Epithelial cell of prostate (primary cell): ENCODE measurements around the gene LGI4.

Experiments
- DNase-seq: peaks from one replicate; pipeline ENCODE4 v3.0.0-alpha.2; 2011; ENCODE audit warnings: low read depth, low spot score
- H3K27ac ChIP-seq: fragments of 450-650 bp; 2 replicates; pipeline ENCODE4 v1.5.1; 2017; ENCODE audit warnings: mild to moderate bottlenecking

LGI4 gene

DNA sequence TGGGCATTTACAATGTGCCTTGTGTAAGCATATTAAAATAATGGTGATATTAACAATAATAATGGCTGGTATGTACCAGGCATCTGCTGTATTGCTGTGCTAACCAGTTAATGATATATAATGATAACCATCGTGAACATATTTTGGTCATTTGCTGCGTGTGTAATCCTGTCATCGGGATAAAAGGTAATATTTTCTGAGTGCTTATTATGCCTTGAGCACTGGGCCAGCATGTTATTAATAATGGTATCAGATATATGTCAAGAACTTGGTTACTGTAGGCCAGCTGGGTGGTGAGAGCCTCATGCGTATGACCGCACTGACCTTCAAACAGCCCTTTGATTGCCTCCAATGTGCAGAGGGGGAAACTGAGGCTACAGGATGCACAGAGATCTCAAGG lies 41.4 kb downstream of the LGI4 start:
- no peak for DNase-seq
- no peak overlapping the region for H3K27ac ChIP-seq

DNA sequence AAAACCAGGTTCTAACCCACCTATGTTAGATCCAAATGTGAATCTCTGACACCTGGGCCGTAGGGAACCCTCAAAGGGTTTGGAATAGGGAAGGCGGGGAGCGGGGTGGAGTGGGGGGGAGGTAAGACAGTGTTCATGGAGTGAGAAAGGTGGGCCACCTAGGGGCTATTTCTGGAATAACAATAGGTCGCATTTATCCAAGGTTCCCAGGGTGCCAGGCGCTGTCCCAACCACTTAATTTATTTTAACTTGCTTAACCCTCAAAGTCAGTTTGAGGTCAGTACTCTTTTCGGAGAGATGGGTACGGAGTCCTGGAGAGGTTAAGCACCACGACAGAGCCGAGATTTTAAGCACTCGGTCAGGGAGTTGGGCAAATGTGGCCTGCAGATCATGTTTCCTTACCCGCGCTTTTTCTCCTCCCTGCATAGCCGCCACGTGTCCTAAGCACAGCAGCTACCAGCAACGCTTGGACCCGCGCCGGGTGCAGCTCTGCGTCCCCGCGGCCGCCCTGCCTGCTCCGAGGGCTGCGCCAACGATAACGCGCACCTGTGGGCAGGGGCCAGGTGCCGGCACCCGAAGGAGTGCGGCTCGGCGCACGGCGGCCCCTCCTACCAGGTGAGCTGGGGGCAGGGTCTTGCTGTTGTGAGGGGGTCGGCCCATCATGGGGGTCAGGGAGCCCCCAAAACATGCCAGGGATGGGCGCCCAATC lies 44.2 kb downstream of the LGI4 start:
- no peak for DNase-seq
- no peak overlapping the region for H3K27ac ChIP-seq

DNA sequence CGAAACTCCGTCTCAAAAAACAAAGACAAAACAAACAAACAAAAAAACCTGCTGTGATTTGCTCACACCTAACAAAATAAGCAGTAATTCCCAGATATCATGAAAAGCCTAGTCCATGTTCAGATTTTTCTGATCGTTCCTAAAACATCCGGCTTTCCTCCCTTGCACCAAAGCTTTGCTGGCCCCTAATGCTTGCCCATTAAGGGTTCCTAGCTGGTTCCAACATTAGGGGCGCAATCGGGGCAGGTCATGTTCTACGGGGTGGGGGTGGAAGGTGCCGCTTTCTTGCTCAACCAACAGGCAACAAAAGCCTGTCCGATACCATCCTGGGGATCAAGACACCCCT lies 44.7 kb downstream of the LGI4 start:
- no peak for DNase-seq
- no peak overlapping the region for H3K27ac ChIP-seq

DNA sequence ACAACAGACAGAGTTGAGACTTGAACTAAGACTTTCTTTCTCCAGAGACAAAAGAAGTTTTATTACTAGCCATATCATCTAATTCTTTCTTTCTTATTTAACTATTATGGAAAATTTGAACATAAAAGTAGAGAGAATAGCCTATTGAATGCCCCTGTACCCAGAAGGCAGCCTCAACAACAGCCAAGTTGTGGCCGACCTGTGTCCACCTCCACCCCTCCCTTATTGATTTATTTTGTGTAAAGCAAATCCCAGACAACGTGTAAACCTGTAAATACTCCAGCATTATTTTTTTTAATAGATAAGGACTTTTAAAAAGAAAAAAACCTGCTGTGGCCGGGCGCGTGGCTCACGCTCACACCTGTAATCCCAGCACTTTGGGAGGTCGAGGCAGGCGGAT lies 45.3 kb downstream of the LGI4 start:
- no peak for DNase-seq

DNA sequence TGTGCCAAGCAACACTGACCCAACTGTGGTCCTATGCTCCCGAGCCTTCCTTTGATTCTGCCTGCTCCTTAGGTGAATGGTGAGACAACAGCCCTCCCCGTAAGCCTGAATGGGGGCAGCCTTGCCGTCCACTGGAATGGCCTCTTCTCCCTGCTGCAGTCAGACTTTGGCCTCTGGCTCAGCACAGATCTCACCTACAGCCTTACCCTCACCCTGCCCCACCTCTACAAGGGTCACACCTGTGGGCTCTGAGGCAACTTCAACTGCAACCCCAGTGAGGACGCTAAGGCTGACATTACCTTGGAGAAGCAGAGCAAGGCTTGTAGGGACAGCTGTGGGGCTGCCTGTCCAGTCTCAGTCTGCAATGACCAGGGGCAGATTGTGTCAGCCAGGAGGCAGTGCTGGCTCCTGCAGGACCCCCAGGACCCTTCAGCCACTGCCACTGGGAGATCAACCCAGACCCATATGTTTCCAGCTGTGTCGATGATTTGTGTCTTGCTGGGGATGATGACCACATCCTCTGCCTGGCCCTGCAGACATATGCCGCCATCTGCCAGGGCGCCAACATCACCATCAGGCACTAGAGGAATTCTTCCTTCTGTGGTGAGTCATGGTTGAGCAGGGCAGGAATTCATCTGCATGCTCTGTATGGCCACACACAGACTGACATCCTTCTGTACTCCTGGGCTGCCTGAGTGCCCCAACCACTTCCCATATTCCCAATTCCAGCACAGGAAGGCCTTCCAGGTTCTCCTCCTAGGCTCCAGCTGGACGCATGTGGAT lies 46.5 kb downstream of the LGI4 start:
- peak; percentile 57 for DNase-seq

More for the DNA sequence above, 45.3 kb downstream of the LGI4 start:
- H3K27ac ChIP-seq: no peak overlapping the region

DNA sequence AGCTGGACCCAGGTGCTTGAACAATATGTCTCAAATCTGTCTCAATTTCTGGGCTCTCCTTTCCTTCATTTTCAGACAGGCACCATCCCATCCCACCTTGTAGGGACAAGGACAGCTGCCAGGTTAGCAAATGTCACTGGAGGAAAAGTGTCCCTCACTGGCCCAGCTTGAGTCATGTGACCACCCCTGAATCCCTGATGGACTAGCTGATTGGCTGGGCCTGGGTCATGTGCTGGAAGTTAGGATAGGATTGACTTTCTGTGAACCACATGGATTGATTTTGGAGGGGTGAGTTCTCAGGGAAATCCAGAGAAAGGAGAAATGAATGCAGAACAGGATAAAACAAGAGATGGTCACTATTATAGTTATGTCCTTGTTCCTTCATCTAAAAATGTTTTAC lies 47.5 kb downstream of the LGI4 start:
- DNase-seq: no peak
- H3K27ac ChIP-seq: no peak overlapping the region

More for the DNA sequence above, 46.5 kb downstream of the LGI4 start:
- no peak overlapping the region for H3K27ac ChIP-seq

DNA sequence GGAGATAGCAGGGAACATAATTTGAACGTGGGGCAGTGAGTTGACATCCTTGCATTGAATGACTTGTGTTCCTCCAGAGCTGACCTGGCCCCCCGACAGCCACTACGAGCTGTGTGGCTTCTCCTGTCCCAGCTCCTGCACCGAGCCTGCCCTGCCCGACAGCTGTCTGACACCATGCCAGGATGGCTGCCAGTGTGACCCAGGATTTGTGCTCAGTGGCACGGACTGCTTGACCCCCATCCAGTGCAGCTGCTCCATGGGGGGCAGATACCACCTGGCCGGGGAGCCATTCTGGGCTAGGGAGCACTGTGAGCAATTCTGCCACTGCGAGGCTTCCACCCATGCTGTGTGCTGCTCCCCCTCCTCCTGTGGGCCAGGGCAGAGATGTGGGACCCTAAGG lies 48.4 kb downstream of the LGI4 start:
- DNase-seq: no peak

DNA sequence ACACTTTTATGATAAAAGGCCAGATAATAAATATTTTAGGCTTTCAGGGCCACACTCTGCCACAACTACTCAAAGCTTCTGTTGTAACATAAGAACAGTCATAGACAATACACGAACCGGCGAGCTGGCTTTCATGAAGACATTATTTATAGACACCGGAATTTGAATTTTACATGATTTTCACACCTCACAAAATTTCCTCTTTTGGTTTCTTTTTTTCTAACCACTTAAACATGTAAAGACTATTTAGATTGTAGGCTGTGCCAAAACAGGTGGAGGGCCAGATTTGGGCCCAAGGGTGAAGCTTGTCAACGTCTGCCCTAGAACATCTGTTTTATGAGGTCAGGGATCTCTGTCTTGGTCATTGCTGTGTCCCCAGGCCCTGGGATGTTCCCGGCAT lies 48.9 kb downstream of the LGI4 start:
- H3K27ac ChIP-seq: no peak overlapping the region
- no peak for DNase-seq

More for the DNA sequence above, 48.4 kb downstream of the LGI4 start:
- H3K27ac ChIP-seq: no peak overlapping the region

DNA sequence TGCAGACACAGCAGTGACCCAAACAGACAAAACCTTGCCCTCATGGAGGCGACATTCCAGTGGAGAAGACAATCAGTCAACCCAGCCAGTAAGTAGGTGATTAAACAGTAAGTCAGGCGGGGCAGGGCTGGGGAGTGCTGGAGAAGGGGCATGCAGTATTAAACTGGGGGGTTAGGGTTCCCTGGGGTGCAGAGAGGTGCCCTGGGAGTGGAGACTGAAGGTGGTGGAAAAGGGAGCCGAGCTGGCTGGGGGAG lies 50.4 kb downstream of the LGI4 start:
- no peak overlapping the region for H3K27ac ChIP-seq
- DNase-seq: no peak

DNA sequence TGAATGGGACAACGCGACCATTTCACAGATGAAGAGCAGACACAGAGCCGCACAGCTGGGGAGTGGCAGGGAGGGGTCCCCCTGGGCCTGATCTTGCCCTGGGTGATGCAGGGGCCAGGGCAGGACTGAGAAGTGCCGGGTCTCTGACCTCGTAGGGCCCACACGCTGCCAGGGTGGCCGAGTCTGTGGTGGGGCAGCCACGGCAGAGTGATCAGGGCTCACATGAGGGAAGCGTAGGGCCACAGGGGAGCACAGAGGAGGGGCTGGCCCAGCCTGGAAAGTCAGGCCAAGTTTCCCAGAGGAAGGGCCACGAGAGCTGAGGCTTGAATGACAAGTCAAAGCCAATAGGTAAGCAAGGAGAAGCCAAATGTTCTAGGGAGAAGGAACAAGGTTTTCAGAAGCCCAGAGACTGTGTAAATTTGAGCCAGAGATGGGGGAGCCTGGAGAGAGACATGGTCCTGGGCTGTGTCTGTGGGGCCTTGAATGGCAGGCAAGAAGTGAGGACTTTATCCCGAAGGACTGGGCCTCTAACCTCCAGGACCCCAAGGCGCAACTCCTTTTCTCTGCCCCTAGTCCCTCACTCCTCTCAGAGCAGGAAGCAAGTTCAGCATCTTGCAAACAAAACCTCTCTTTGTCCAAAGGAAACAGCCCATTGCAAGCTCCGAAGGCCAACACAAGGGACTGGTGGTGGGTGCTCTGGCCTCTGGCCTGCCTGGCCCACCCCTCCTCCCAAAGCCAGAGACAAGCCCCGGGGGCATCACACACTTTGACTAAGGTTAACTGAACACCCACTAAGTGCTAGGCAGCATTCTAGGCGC lies 51.0 kb downstream of the LGI4 start:
- H3K27ac ChIP-seq: no peak overlapping the region
- no peak for DNase-seq

DNA sequence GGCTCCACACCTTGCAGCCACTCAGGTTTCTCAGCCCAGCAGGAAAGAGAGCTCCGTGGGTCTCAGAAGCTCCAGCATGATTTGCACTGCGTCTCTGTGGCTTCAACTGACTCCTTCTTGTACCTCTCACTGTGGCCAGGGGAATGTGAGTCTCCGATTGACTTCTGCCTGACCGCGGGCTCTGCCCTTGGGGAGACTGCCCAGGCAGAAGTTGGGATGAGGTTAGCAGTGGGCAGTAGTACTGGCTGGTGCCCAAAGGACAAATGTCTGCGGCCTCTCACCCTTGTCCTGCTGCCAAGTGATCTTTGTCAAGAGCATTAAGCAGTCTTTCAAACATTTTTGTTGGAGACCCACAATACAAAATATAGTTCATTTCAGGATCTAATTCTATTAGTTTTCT lies 53.7 kb downstream of the LGI4 start:
- no peak for DNase-seq
- no peak overlapping the region for H3K27ac ChIP-seq

DNA sequence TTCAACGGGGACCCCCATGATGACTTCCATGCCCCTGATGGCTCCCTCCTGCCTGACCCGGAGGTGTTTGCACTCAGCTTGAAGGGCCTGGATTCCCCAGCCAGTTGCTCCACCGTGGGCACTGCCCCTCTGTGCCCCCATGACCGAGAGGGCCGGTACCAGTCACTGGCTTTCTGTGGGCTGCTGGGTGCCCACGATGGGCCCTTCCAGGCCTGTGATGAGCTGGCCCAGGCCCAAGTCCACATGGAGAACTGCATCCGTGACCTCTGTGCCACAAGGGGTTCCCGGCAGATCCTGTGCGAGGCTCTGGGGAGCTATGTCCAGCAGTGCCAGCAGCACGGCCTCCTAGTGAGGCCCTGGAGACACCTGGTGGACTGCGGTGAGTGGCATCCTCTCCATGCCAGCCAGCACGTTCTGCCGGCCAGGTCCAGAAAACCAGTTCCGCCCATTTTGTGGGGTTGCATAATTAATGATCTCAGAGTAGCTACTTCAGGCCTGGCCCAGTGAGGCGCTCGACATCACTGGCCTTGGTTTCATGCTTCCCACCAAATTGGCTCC lies 54.2 kb downstream of the LGI4 start:
- no peak overlapping the region for H3K27ac ChIP-seq
- no peak for DNase-seq

DNA sequence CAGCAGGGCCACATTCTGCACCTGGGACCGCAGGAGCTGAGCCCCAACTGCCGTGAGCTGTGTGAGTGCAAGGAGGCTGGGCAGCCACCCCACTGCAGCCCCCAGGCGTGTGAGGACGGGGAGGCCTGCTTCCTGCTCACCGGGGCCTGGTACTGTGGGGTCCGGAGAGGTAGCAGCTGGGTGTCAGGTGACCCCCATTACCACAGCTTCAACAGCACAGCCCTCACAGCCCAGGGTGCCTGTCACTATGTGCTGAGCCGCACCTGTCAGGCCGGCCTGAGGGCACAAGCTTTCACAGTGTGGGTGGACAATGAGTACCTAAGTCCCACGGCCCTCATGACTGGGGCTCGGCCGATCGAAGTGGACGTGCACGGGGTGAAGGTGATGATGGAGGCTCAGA lies 55.0 kb downstream of the LGI4 start:
- DNase-seq: no peak
- no peak overlapping the region for H3K27ac ChIP-seq

DNA sequence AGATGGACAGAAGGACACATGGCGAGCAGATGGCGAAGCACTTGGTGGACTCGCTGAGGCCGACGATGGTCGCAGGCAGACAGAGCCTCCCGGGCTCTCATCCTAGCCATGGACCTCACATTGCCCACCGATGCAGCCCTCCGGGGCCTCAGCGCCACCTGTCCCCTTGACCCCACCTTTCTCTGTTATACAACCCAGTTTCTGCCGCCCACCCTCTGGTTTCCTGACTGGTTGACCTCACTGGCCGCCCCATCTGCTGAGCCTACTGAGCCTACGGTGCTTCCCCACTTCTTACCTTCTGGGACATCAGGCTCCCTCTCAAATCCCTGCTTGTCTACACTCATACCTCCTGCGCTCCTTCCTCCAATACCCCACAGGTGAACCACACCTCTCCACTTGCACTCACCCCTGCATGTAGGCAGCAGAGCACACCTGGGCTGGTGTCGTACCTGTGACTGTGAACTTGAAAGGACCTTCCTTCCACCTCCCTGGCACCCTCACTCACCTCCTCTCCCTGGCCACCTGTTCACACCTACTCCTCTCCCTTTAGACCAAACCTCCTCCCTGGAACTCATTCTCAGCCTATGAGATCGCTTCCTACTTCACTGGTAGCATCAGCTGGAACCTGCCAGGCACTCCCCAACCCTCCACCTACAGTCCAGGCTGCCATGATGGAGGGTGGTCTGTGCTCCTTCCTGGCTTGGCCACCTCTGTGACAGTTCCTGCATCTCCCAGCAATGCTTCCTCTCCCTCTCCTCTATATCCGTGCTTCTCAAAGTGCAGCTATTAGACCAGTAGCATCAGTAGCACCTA lies 57.2 kb downstream of the LGI4 start:
- DNase-seq: no peak
- no peak overlapping the region for H3K27ac ChIP-seq

DNA sequence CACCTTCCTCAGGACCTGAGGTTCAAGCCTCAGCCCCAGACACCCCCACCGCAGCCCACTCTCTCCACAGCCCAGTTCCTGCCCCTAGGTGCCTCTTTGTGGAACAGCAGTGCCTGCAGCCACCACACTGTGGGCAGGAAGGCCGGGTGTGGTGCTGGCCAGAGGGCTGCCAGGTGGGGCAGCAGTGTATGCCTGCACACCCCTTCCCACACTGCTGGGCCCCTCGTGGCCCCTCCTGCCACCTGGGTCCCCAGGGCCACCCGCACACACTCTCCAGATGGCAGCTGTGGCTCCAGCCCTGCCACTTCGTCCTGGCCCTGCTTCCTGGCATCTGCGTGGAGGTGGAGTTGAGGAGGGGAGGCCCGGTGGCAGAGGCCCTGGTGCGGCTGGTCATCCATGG lies 58.2 kb downstream of the LGI4 start:
- no peak for DNase-seq
- no peak overlapping the region for H3K27ac ChIP-seq

DNA sequence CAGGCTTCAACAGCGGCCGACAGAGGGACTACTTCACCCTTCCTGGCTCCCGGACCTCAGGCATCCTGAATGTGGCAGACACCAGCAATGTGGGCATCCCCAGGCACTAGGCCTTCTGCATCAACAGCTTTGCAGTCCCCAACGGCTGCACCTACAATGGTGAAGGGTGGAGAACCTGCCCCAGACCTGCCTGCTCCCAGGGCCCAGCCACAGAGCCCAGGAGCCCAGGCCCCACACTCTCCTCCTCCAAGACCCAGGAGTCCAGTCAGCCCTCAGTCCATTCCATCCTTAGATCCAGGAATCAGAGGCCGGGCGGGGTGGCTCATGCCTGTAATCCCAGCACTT lies 58.9 kb downstream of the LGI4 start:
- DNase-seq: no peak
- H3K27ac ChIP-seq: no peak overlapping the region

DNA sequence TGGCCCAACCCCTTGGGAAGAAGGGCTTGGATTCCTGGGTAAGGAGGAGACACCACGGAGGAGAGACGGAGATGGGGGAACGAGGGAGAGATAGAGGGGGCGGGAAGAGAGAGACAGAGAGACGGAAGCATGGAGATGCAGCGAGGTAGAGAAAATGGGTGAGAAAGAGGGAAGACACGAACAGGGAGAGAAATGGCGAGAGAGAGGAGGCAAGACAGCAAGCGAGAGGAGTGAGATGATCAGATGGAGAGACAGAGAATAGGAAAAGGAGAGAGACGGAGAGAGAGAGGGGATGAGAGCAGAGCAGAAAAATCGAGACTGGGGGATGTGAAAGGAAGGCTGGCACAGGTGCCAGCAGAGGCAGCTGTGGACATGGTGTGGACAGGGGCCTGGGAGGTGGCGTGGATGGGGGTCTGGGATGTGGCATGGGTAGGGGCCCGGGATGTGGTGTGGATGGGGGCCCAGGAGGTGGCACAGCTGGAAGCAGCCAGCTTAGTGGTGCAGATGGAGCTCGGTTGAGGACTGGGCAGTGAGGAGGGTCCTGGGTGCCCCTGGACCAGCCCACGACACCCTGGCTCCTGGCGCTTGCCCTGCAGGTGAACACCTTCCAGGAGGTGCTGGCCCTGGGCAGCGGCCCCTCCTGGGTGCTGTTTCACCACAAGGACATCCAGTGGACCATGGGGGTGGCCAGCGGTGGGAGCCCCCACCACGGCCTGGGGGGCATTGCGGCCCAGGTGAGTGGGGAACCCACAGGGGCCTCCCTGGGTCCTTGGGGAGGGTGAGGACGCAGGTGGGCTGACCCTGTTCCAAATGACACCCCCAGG lies 59.4 kb downstream of the LGI4 start:
- no peak for DNase-seq
- no peak overlapping the region for H3K27ac ChIP-seq
